ENCODE results near the gene TLE3. TPM values are rescaled to one million over a fixed set of nuclear protein-coding genes. Genes with fewer than 3 reads are reported as not detected.

The TLE3 gene
- total and polyA plus RNA-seq, 10 donors, result 23.7 to 141 (median 104) TPM

Small RNA genes within 50 kb of the gene (microRNA-seq; reads per million reads assigned to microRNA genes)
- 78.5 to 296 (median 224) reads per million in 3 donors for gene MIR629

Small RNA genes within 50 kb of the gene (small RNA-seq; reads per million reads assigned to genes)
- 2.8 to 6.3 (median 4.1) reads per million in 4 donors for gene MIR629

Data from spleen (tissue), 11 donors.